ENCODE results near the gene CPLX3. TPM values are rescaled to one million over a fixed set of nuclear protein-coding genes. Genes with fewer than 3 reads are reported as not detected.

Gene CPLX3
- total RNA-seq, 4 donors from 2014 or later = not detected

DNA sequence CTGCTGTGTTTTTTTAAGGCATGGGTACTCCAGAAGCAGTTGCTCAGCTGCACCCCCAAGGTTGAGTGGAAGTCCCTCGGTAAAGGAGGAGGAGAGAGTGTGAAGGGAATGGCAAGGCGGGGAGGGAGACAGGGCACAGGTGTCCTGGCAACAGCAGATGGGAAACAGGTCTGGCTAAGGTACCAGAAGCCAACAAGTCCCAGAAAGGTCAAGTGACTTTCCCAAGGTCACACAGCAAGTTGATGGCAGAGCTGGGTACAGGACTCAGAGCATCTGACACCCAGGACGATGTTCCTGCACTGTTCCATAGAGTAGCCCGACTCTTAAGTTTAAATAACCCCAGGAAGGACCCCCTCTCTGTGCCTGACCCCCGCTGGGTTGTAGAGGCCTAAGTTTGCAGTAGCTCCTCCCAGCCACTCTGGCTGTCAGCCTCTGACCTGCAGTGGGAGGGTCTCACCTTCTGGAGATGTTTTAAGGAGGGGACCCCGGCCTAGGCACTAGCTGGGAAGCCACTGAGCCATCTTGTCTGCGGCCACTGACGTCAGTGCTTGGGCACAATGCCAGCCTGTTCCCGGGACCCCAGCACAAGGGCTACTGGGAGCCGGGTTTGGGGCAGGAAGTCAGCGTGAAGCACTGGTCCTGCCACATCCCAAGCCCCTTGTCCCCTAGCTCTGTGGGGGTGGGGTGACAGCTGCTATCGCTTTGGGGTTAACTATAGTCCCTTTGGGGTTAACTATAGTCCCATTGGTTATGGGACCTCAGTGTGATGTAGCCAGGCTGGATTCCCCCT is 34.0 kb upstream of the CPLX3 start:
- Histone ChIP-seq H3K4me1 (peaks cover 38 to 64% (median 48%) of the 10 kb centered on the region in 4 donors), H3K27ac (peak overlapping the region in 2 of 4 donors; percentile 20 to 27)

DNA sequence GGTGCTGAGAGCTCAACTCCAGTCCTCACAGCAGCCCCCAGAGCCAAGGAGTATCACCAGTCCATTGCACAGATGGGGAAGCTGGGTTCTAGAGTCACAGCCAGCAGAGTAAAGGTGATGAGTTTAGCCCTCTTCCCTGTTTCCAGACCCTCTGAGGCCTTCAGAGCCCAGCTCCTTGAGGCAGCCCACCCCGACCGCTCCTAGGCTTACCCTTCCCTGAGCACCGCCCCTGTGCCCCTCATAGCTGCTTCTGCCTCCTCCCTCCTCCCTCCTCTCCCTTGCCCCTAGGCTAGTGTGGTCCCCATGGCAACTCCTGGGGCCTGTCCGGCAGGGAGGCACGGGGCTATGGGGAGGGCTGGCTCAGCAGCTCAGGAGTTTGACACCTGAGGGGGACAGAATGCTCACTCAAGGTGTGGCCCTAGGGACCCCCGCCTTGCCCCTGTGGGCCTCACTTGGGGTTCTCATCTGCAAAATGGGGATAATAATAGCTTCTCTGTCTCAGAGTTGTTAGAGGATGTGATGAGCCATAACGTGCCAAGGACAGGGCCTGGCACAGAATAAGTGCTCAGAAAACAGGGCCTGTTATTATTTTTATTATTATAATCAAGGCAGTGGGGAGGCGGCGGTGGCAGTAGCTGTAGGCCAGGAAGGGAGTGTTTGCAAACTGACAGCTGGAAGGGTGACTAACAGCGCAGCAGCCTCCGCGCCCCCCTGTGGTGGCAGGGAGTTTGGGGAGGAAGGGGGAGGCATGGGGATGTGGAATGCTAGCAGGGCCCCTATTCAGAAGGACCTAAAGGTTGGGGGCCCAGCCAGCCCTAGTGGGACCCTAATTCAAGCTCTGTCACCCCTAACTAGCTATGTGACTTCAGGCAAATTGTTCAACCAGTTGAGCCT is 33.0 kb upstream of the CPLX3 start:
- no peak for TF ChIP-seq POLR2AphosphoS5 (IDR thresholded peaks at IDR 0.05)
- TF ChIP-seq, protein P1, sequence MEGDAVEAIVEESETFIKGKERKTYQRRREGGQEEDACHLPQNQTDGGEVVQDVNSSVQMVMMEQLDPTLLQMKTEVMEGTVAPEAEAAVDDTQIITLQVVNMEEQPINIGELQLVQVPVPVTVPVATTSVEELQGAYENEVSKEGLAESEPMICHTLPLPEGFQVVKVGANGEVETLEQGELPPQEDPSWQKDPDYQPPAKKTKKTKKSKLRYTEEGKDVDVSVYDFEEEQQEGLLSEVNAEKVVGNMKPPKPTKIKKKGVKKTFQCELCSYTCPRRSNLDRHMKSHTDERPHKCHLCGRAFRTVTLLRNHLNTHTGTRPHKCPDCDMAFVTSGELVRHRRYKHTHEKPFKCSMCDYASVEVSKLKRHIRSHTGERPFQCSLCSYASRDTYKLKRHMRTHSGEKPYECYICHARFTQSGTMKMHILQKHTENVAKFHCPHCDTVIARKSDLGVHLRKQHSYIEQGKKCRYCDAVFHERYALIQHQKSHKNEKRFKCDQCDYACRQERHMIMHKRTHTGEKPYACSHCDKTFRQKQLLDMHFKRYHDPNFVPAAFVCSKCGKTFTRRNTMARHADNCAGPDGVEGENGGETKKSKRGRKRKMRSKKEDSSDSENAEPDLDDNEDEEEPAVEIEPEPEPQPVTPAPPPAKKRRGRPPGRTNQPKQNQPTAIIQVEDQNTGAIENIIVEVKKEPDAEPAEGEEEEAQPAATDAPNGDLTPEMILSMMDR (IDR thresholded peaks at IDR 0.05) = peak in 2 of 5 experiments; percentile 13 to 14
- no peak for TF ChIP-seq POLR2A (IDR thresholded peaks at IDR 0.05)
- no peak for TF ChIP-seq EP300 (IDR thresholded peaks at IDR 0.05; ENCODE audit: low read depth)
- in situ Hi-C loops (cut with MboI; ENCODE audit: low pct_ligation_motif_present in 1 of 4, low pct_unique_long_range_greater_than_20kb in 1 of 4, low sequenced_read_pairs in 3 of 4) (no loop called here), intact Hi-C loops (cut with DNase I; ENCODE audit: low total_unique reads) (no loop called here)
- H3K4me3 ChIP-seq = no peak overlapping the region
- H3K4me1 ChIP-seq = peaks cover 32 to 64% (median 43%) of the 10 kb centered on the region in 4 donors
- H3K9me3 ChIP-seq = no peaks in the 10 kb centered on the region
- peak overlapping the region in 2 of 4 donors; percentile 20 to 28 for H3K27ac ChIP-seq
- WGBS, 2 donors (ENCODE audit: low coverage in 1 of 2) = 65 to 76% methylated on average over 4 to 12 of the region's 12 CpGs
- H3K36me3 ChIP-seq = no peaks in the 10 kb centered on the region
- peak; percentile 59 for DNase-seq
- H3K27me3 ChIP-seq = no peaks in the 10 kb centered on the region

More for the DNA sequence above, 34.0 kb upstream of the CPLX3 start:
- Histone ChIP-seq H3K27me3 (no peaks in the 10 kb centered on the region), H3K36me3 (no peaks in the 10 kb centered on the region), H3K9me3 (no peaks in the 10 kb centered on the region), H3K4me3 (no peak overlapping the region)
- intact Hi-C loops (cut with DNase I; ENCODE audit: low total_unique reads) = no loop called here
- no peak for DNase-seq
- TF ChIP-seq EP300 (IDR thresholded peaks at IDR 0.05; ENCODE audit: low read depth) (no peak), POLR2AphosphoS5 (IDR thresholded peaks at IDR 0.05) (no peak), POLR2A (IDR thresholded peaks at IDR 0.05) (no peak)
- TF ChIP-seq, protein P1 (IDR thresholded peaks at IDR 0.05) = no peak
- WGBS, 2 donors (ENCODE audit: low coverage in 1 of 2) = 55 to 100% methylated on average over 2 to 12 of the region's 12 CpGs
- in situ Hi-C loops (cut with MboI; ENCODE audit: low pct_ligation_motif_present in 1 of 4, low pct_unique_long_range_greater_than_20kb in 1 of 4, low sequenced_read_pairs in 3 of 4) = no loop called here

DNA sequence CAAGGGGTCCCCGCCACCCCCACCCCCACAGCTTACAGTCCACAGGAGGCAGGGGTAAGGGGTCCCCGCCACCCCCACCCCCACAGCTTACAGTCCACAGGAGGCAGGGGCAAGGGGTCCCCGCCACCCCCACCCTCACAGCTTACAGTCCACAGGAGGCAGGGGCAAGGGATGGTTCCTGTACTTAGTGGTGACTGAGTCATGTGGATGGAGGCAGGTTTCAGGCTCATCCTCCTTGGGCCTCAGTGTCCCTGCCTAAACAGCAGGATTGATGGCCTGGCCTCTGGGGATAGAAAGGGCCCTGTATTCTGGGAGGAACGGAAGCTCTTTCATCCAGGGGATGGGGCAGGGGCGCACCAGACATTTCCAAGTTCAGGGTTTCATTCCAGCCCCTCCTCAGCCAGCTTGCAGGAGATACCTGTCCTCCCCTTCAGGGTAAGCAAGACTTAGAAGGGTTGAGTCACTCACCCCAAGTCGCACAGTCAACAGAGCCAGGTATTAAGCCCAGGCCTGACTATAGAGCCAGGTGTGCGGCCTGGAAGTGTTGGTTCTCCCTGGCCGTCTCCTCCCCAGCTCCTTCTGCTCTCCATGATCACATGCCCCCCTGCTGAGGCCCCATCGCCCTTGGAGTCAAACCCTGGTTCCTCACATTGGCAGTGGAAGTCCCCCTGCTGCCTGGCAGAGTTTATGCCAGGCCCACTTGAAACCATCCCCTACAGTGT is 32.0 kb upstream of the CPLX3 start:
- WGBS, 2 donors (ENCODE audit: low coverage in 1 of 2) = 78% methylated on average over 6 of the region's 9 CpGs; no CpG with 5 or more reads in 1 of the 2 donors
- intact Hi-C loops (cut with DNase I; ENCODE audit: low total_unique reads) (no loop called here), in situ Hi-C loops (cut with MboI; ENCODE audit: low pct_ligation_motif_present in 1 of 4, low pct_unique_long_range_greater_than_20kb in 1 of 4, low sequenced_read_pairs in 3 of 4) (no loop called here)
- no peaks in the 10 kb centered on the region for H3K9me3 ChIP-seq
- H3K36me3 ChIP-seq = no peaks in the 10 kb centered on the region
- no peak overlapping the region for H3K27ac ChIP-seq
- no peak for DNase-seq
- H3K4me3 ChIP-seq = no peak overlapping the region
- H3K4me1 ChIP-seq = peaks cover 22 to 64% (median 35%) of the 10 kb centered on the region in 4 donors
- no peaks in the 10 kb centered on the region for H3K27me3 ChIP-seq
- TF ChIP-seq, protein P1 (IDR thresholded peaks at IDR 0.05) = no peak
- TF ChIP-seq EP300 (IDR thresholded peaks at IDR 0.05; ENCODE audit: low read depth) = no peak
- TF ChIP-seq POLR2AphosphoS5 (IDR thresholded peaks at IDR 0.05) = no peak
- TF ChIP-seq POLR2A (IDR thresholded peaks at IDR 0.05) = no peak
